Activated gamma-delta T cell (primary cell): ENCODE data around the gene NPB.
A peak's percentile ranks its signal among the peaks of the same experiment; 100 is the strongest.

Experiments
- DNase-seq: peaks from one replicate; lab custom pipeline; 2025; lab: John Stamatoyannopoulos, UW

Gene NPB

GRCh38 chr17:81869221-81870130, 32.6 kb upstream of the NPB start:
- DNase-seq, result no peak

GRCh38 chr17:81870131-81870980, 31.7 kb upstream of the NPB start:
- DNase-seq, result no peak

GRCh38 chr17:81870981-81871386, 31.1 kb upstream of the NPB start, which contains the start of gene ARHGDIA:
TSS of gene ARHGDIA (minus strand) at chr17:81871337. CDS start at chr17:81869930, 1,407 bp downstream.
- DNase-seq, result no peak

- DNase-seq, result peak; percentile 94
Observed at GRCh38 chr17:81871387-81872230, 30.4 kb upstream of the NPB start.

- DNase-seq, result no peak
Observed at GRCh38 chr17:81877569-81877968, 24.5 kb upstream of the NPB start.

GRCh38 chr17:81878294-81878693, 23.7 kb upstream of the NPB start:
- no peak for DNase-seq

- no peak for DNase-seq
Observed at GRCh38 chr17:81879121-81879520, 22.9 kb upstream of the NPB start.

GRCh38 chr17:81884520-81884919, 17.5 kb upstream of the NPB start:
- DNase-seq, result no peak

- no peak for DNase-seq
Observed at GRCh38 chr17:81884968-81885367, 17.1 kb upstream of the NPB start.

GRCh38 chr17:81885454-81885853, 16.6 kb upstream of the NPB start:
- DNase-seq, result no peak

- DNase-seq, result no peak
Observed at GRCh38 chr17:81885869-81886548, 16.0 kb upstream of the NPB start.

GRCh38 chr17:81888105-81888987, 13.7 kb upstream of the NPB start:
- DNase-seq, result no peak

GRCh38 chr17:81888988-81889595, 12.9 kb upstream of the NPB start:
- DNase-seq, result no peak

GRCh38 chr17:81889602-81890001, 12.4 kb upstream of the NPB start:
- DNase-seq, result no peak

- DNase-seq, result no peak
Observed at GRCh38 chr17:81890447-81891302, 11.4 kb upstream of the NPB start.

- DNase-seq, result no peak
Observed at GRCh38 chr17:81891303-81891552, 10.8 kb upstream of the NPB start.

GRCh38 chr17:81895400-81895799, 6.6 kb upstream of the NPB start:
- DNase-seq, result no peak

- no peak for DNase-seq
Observed at GRCh38 chr17:81898029-81898866, 3.8 kb upstream of the NPB start.
